ENCODE results near the gene TRABD.
A peak's percentile ranks its signal among the peaks of the same experiment; 100 is the strongest.

Gene TRABD

GRCh38 chr22:50200461-50201190, 14.9 kb downstream of the TRABD start, which contains the start of gene SELENOO:
Gene SELENOO (plus strand): TSS chr22:50201011. CDS start chr22:50201037, 26 bp downstream.
- H3K14ac ChIP-seq (ENCODE audit: low read length in 2 of 2) = peak within 1 kb of the TSS; percentile 59 to 75
- H3K36me3 ChIP-seq (ENCODE audit: control insufficient read depth in 1 of 2, insufficient read depth in 2 of 2, low read depth in 1 of 2, low read length in 2 of 2) = peaks cover 24 to 42% of the 10 kb centered on the region in 2 experiments
- H3K4me2 ChIP-seq (ENCODE audit: low read length, poor library complexity, severe bottlenecking) = peak within 1 kb of the TSS; percentile 98
- peak within 1 kb of the TSS in 1 of 2 experiments; percentile 84 for H3K23ac ChIP-seq (ENCODE audit: low read length in 2 of 2)
- H3K4me3 ChIP-seq (ENCODE audit: insufficient read depth in 1 of 2, low read depth in 1 of 2, low read length in 2 of 2) = peak within 1 kb of the TSS; percentile 88 to 93
- H3K27me3 ChIP-seq (ENCODE audit: control insufficient read depth in 1 of 2, insufficient read depth in 1 of 2, low read length in 2 of 2) = no peaks in the 10 kb centered on the region
- peak within 1 kb of the TSS; percentile 93 for H4K91ac ChIP-seq (ENCODE audit: low read length)
- H2BK5ac ChIP-seq (ENCODE audit: low read depth, low read length, poor library complexity, severe bottlenecking) = no peak within 1 kb of the TSS
- H3K4me1 ChIP-seq (ENCODE audit: control insufficient read depth, insufficient read depth, low read depth, low read length) = peaks cover 19% of the 10 kb centered on the region
- DNase-seq = peak; percentile 87
- 0% methylated on average over 42 of the region's 105 CpGs for WGBS
- peak within 1 kb of the TSS; percentile 76 to 85 for H3K4ac ChIP-seq (ENCODE audit: low read depth in 1 of 2, low read length in 2 of 2)
- H2BK120ac ChIP-seq (ENCODE audit: low read depth, low read length) = no peak within 1 kb of the TSS
- peak within 1 kb of the TSS; percentile 64 for H2BK15ac ChIP-seq (ENCODE audit: low read depth, poor library complexity, severe bottlenecking)
- peak within 1 kb of the TSS in 1 of 2 experiments; percentile 23 for H2BK12ac ChIP-seq (ENCODE audit: low read length in 2 of 2)
- H4K8ac ChIP-seq (ENCODE audit: low read length) = peak within 1 kb of the TSS; percentile 88
- H3K18ac ChIP-seq (ENCODE audit: low read depth in 1 of 2, low read length in 2 of 2) = peak within 1 kb of the TSS; percentile 65 to 66
- H2AK5ac ChIP-seq (ENCODE audit: low read length, severe bottlenecking) = no peak within 1 kb of the TSS
- H3K79me1 ChIP-seq (replicated peaks; ENCODE audit: low read length, poor library complexity, severe bottlenecking) = peaks cover 31% of the 10 kb centered on the region
- peak within 1 kb of the TSS; percentile 85 for H3K9ac ChIP-seq (ENCODE audit: low read length)
- H3K27ac ChIP-seq (ENCODE audit: low read length, poor library complexity, severe bottlenecking) = no peak within 1 kb of the TSS
- no peaks in the 10 kb centered on the region for H3K9me3 ChIP-seq (ENCODE audit: control insufficient read depth, low read length)
- H2AFZ ChIP-seq (ENCODE audit: low read depth, low read length) = peak within 1 kb of the TSS; percentile 81

GRCh38 chr22:50201191-50202129, 15.7 kb downstream of the TRABD start:
- no peak overlapping the region for H3K27ac ChIP-seq (ENCODE audit: low read length, poor library complexity, severe bottlenecking)
- peak overlapping the region; percentile 88 to 93 for H3K4me3 ChIP-seq (ENCODE audit: insufficient read depth in 1 of 2, low read depth in 1 of 2, low read length in 2 of 2)
- no peaks in the 10 kb centered on the region for H3K27me3 ChIP-seq (ENCODE audit: control insufficient read depth in 1 of 2, insufficient read depth in 1 of 2, low read length in 2 of 2)
- peak overlapping the region; percentile 98 for H3K4me2 ChIP-seq (ENCODE audit: low read length, poor library complexity, severe bottlenecking)
- H3K4me1 ChIP-seq (ENCODE audit: control insufficient read depth, insufficient read depth, low read depth, low read length) = peaks cover 25% of the 10 kb centered on the region
- H3K36me3 ChIP-seq (ENCODE audit: control insufficient read depth in 1 of 2, insufficient read depth in 2 of 2, low read depth in 1 of 2, low read length in 2 of 2) = peaks cover 22 to 42% of the 10 kb centered on the region in 2 experiments
- peak overlapping the region; percentile 85 for H3K9ac ChIP-seq (ENCODE audit: low read length)
- peak overlapping the region; percentile 81 for H2AFZ ChIP-seq (ENCODE audit: low read depth, low read length)
- no peaks in the 10 kb centered on the region for H3K9me3 ChIP-seq (ENCODE audit: control insufficient read depth, low read length)
- no peak overlapping the region for H2BK5ac ChIP-seq (ENCODE audit: low read depth, low read length, poor library complexity, severe bottlenecking)
- no peak overlapping the region for H2BK120ac ChIP-seq (ENCODE audit: low read depth, low read length)
- 5% methylated on average over 81 of the region's 115 CpGs for WGBS
- H3K23ac ChIP-seq (ENCODE audit: low read length in 2 of 2) = peak overlapping the region in 1 of 2 experiments; percentile 84
- no peak overlapping the region for H2AK5ac ChIP-seq (ENCODE audit: low read length, severe bottlenecking)
- H2BK12ac ChIP-seq (ENCODE audit: low read length in 2 of 2) = no peak overlapping the region
- H3K4ac ChIP-seq (ENCODE audit: low read depth in 1 of 2, low read length in 2 of 2) = peak overlapping the region; percentile 76 to 81
- peak overlapping the region; percentile 64 for H2BK15ac ChIP-seq (ENCODE audit: low read depth, poor library complexity, severe bottlenecking)
- no peak for DNase-seq
- peak overlapping the region in 1 of 2 experiments; percentile 75 for H3K14ac ChIP-seq (ENCODE audit: low read length in 2 of 2)
- H3K18ac ChIP-seq (ENCODE audit: low read depth in 1 of 2, low read length in 2 of 2) = peak overlapping the region; percentile 52 to 65
- H3K79me1 ChIP-seq (replicated peaks; ENCODE audit: low read length, poor library complexity, severe bottlenecking) = peaks cover 33% of the 10 kb centered on the region
- peak overlapping the region; percentile 93 for H4K91ac ChIP-seq (ENCODE audit: low read length)
- peak overlapping the region; percentile 88 for H4K8ac ChIP-seq (ENCODE audit: low read length)

DNA sequence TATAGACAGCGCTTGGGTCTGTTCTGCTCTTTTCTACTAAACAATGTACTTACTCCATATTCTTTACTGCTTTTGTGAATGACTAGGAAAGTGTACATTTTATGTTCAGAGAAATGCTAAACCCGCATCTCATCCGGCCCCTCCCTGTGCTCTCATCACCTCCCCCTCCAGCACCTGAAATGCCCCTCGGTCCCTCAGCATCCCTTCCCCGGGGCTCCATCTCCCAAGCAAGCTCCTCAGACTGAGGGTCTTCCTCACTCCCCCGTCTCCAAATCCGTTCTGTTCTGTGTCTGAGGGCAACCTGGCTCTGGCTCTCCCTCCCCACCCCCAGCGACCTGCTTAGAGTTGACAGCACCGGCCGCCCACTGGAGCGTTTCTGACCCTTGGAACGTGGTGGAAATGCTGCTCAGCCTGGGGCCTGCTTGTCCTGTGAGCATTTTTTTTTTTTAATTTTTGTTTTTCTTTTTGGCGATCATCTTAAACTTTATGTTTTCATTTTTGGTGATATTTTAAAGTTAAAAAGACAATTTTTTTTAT, 16.5 kb downstream of the TRABD start:
- H2BK5ac ChIP-seq (ENCODE audit: low read depth, low read length, poor library complexity, severe bottlenecking) = no peak overlapping the region
- H3K4me2 ChIP-seq (ENCODE audit: low read length, poor library complexity, severe bottlenecking) = peak overlapping the region; percentile 98
- no peak overlapping the region for H3K4ac ChIP-seq (ENCODE audit: low read depth in 1 of 2, low read length in 2 of 2)
- no peak overlapping the region for H3K23ac ChIP-seq (ENCODE audit: low read length in 2 of 2)
- H3K36me3 ChIP-seq (ENCODE audit: control insufficient read depth in 1 of 2, insufficient read depth in 2 of 2, low read depth in 1 of 2, low read length in 2 of 2) = peaks cover 28 to 42% of the 10 kb centered on the region in 2 experiments
- H3K9ac ChIP-seq (ENCODE audit: low read length) = peak overlapping the region; percentile 85
- no peak overlapping the region for H2BK120ac ChIP-seq (ENCODE audit: low read depth, low read length)
- 83% methylated on average over 13 of the region's 13 CpGs for WGBS
- no peaks in the 10 kb centered on the region for H3K9me3 ChIP-seq (ENCODE audit: control insufficient read depth, low read length)
- peaks cover 22% of the 10 kb centered on the region for H3K4me1 ChIP-seq (ENCODE audit: control insufficient read depth, insufficient read depth, low read depth, low read length)
- H3K18ac ChIP-seq (ENCODE audit: low read depth in 1 of 2, low read length in 2 of 2) = no peak overlapping the region
- H2BK15ac ChIP-seq (ENCODE audit: low read depth, poor library complexity, severe bottlenecking) = no peak overlapping the region
- H3K79me1 ChIP-seq (replicated peaks; ENCODE audit: low read length, poor library complexity, severe bottlenecking) = peaks cover 33% of the 10 kb centered on the region
- no peak overlapping the region for H2AK5ac ChIP-seq (ENCODE audit: low read length, severe bottlenecking)
- DNase-seq = no peak
- peak overlapping the region in 1 of 2 experiments; percentile 88 for H3K4me3 ChIP-seq (ENCODE audit: insufficient read depth in 1 of 2, low read depth in 1 of 2, low read length in 2 of 2)
- no peak overlapping the region for H4K8ac ChIP-seq (ENCODE audit: low read length)
- H4K91ac ChIP-seq (ENCODE audit: low read length) = no peak overlapping the region
- H3K14ac ChIP-seq (ENCODE audit: low read length in 2 of 2) = no peak overlapping the region
- no peak overlapping the region for H2BK12ac ChIP-seq (ENCODE audit: low read length in 2 of 2)
- no peak overlapping the region for H3K27ac ChIP-seq (ENCODE audit: low read length, poor library complexity, severe bottlenecking)
- no peak overlapping the region for H2AFZ ChIP-seq (ENCODE audit: low read depth, low read length)
- H3K27me3 ChIP-seq (ENCODE audit: control insufficient read depth in 1 of 2, insufficient read depth in 1 of 2, low read length in 2 of 2) = no peaks in the 10 kb centered on the region

Measured in mesenchymal stem cell (in vitro differentiated cells and primary cell).